K562 treated with DMSO at 1 percent for 4 hours (cell line): ENCODE results near the gene LPA. TPM values are rescaled to one million over a fixed set of nuclear protein-coding genes. Genes with fewer than 3 reads are reported as not detected.

Experiments used
- total RNA-seq: library from RNA; unstranded; fragments of 300-600 nt; gene quantifications from 2 replicates; pipeline ENCODE4 v1.2.3, GENCODE V29; 2022; ENCODE audit not compliant: insufficient read depth

The LPA gene, protein sequence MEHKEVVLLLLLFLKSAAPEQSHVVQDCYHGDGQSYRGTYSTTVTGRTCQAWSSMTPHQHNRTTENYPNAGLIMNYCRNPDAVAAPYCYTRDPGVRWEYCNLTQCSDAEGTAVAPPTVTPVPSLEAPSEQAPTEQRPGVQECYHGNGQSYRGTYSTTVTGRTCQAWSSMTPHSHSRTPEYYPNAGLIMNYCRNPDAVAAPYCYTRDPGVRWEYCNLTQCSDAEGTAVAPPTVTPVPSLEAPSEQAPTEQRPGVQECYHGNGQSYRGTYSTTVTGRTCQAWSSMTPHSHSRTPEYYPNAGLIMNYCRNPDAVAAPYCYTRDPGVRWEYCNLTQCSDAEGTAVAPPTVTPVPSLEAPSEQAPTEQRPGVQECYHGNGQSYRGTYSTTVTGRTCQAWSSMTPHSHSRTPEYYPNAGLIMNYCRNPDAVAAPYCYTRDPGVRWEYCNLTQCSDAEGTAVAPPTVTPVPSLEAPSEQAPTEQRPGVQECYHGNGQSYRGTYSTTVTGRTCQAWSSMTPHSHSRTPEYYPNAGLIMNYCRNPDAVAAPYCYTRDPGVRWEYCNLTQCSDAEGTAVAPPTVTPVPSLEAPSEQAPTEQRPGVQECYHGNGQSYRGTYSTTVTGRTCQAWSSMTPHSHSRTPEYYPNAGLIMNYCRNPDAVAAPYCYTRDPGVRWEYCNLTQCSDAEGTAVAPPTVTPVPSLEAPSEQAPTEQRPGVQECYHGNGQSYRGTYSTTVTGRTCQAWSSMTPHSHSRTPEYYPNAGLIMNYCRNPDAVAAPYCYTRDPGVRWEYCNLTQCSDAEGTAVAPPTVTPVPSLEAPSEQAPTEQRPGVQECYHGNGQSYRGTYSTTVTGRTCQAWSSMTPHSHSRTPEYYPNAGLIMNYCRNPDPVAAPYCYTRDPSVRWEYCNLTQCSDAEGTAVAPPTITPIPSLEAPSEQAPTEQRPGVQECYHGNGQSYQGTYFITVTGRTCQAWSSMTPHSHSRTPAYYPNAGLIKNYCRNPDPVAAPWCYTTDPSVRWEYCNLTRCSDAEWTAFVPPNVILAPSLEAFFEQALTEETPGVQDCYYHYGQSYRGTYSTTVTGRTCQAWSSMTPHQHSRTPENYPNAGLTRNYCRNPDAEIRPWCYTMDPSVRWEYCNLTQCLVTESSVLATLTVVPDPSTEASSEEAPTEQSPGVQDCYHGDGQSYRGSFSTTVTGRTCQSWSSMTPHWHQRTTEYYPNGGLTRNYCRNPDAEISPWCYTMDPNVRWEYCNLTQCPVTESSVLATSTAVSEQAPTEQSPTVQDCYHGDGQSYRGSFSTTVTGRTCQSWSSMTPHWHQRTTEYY (N-terminal part only)
- not detected in 2 replicates for total RNA-seq

DNA sequence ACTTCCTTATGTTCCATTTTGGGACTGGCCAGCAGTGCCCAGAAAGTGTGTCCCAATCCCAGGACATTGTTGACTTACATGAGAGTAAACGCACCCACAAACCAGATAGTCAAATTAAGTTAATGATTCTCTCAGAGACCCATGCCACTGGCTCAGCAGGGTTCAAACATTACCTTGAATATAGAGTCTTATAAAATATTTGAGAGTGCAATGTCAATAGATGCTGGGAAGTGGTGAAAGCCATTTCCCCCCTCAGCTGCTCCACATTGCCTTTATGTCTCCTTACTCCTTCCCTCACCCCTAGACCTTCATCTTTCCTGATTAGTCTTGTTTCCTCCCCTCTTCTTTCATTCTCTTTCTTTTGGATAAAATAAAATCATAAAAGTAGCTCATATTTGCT, at the start of gene LPA:
TSS of gene LPA (minus strand) at position 78 of the 400 bp plus-strand sequence. CDS start at position 17, 61 bp downstream.

DNA sequence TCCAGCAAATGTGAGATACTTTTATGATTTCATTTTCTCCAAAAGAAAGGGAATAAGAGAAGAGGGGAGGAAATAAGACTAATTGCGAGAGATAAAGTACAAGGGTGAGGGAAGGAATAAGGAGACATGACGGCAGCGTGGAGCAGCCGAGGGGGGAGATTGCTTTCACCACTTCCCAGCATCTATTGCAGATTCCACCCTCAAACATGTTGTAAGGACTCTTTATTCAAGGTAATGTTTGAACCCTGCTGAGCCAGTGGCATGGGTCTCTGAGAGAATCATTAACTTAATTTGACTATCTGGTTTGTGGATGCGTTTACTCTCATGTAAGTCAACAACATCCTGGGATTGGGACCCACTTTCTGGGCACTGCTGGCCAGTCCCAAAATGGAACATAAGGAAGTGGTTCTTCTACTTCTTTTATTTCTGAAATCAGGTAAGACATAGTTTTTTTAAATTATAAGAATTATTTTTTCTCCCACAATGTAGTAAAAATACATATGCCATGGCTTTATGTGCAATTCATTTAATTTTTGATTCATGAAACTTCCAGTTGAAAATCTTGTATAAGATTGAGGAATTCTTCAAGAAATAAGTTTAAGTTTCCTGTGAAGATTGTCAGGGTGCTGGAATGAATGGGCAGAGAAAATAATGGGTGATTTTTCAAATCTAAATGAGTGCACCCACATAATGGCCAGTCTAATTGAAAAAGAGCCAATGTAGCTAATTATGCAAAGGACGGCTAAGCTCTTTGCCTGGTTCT, 38.0 kb upstream of the LPA start, which contains the start of gene PLG:
TSS of gene PLG (plus strand) at position 327 of the 763 bp plus-strand sequence. CDS start at position 388, 61 bp downstream.

Other genes with a start within 250 kb of the LPA start
- gene PLG, start 38.0 kb upstream of the LPA start, total RNA-seq = not detected in 2 replicates